HepG2 (cell line): Measurements from ENCODE around the gene GNL3. TPM values are rescaled to one million over a fixed set of nuclear protein-coding genes. Genes with fewer than 3 reads are reported as not detected.
A peak's percentile ranks its signal among the peaks of the same experiment; 100 is the strongest.

Source experiments
- BORCS8-MEF2B ChIP-seq: sonication (generic); formaldehyde crosslinking; IDR thresholded peaks from 2 replicates; pipeline ENCODE4 v1.8.0; 2022; ENCODE audit warnings: mild to moderate bottlenecking, missing genetic modification reagents
- E2F5 ChIP-seq: sonication (generic); formaldehyde crosslinking; conservative IDR thresholded peaks from 2 replicates; pipeline ENCODE4 v1.4.0; 2020; ENCODE audit warnings: missing genetic modification reagents
- EEA1 ChIP-seq: sonication (generic); formaldehyde crosslinking; IDR thresholded peaks from 2 replicates; pipeline ENCODE4 v1.5.1; 2020; ENCODE audit warnings: mild to moderate bottlenecking, missing genetic modification reagents, borderline replicate concordance
- HNF4G ChIP-seq, 2 experiments: sonication (generic) in 1 of 2; formaldehyde crosslinking in 1 of 2; IDR thresholded peaks; 2 replicates each; pipeline versions ENCODE4 v1.4.0 to v1.6.1; 2011 to 2020; ENCODE audit warnings: borderline replicate concordance in 2 of 2, low read depth in 2 of 2, mild to moderate bottlenecking in 2 of 2, low read length in 1 of 2, missing genetic modification reagents in 1 of 2, moderate library complexity in 1 of 2
- HOXA7 ChIP-seq: sonication (generic); formaldehyde crosslinking; IDR thresholded peaks from 2 replicates; pipeline ENCODE4 v1.8.1; 2022; ENCODE audit warnings: mild to moderate bottlenecking, missing genetic modification reagents, moderate library complexity
- KLF11 ChIP-seq: IDR thresholded peaks from 2 replicates; pipeline ENCODE4 v1.6.1; 2016; ENCODE audit warnings: missing compliant biosample characterization
- MXD4 ChIP-seq: IDR thresholded peaks from 2 replicates; pipeline ENCODE4 v1.6.1; 2016; ENCODE audit warnings: mild to moderate bottlenecking, missing biosample characterization, missing genetic modification reagents
- MXI1 ChIP-seq: IDR thresholded peaks from 3 replicates; pipeline ENCODE4 v1.6.1; 2012; ENCODE audit warnings: low read depth, low read length, inconsistent platforms, borderline replicate concordance
- NFE2 ChIP-seq: sonication (generic); formaldehyde crosslinking; IDR thresholded peaks from 2 replicates; pipeline ENCODE4 v1.4.0; 2020; ENCODE audit warnings: missing genetic modification reagents
- NFKB2 ChIP-seq: sonication (generic); formaldehyde crosslinking; IDR thresholded peaks from 2 replicates; pipeline ENCODE4 v1.4.0; 2020; ENCODE audit warnings: missing genetic modification reagents, borderline replicate concordance
- RBM22 ChIP-seq: fragments of 200-400 bp; formaldehyde crosslinking; optimal IDR thresholded peaks from 2 replicates; pipeline ENCODE3; 2017; ENCODE audit warnings: mild to moderate bottlenecking, low read length, moderate library complexity
- SMAD1 ChIP-seq: sonication (generic); formaldehyde crosslinking; IDR thresholded peaks from 2 replicates; pipeline ENCODE4 v1.4.0; 2020; ENCODE audit warnings: missing genetic modification reagents, low read depth, mild to moderate bottlenecking, borderline replicate concordance
- SSRP1 ChIP-seq: IDR thresholded peaks from 2 replicates; pipeline ENCODE4 v1.6.1; 2016; ENCODE audit warnings: control low read depth
- ZBTB2 ChIP-seq: sonication (generic); formaldehyde crosslinking; IDR thresholded peaks from 2 replicates; pipeline ENCODE4 v1.8.0; 2022; ENCODE audit warnings: low read depth, missing genetic modification reagents
- ZBTB38 ChIP-seq: sonication (generic); formaldehyde crosslinking; IDR thresholded peaks from 2 replicates; pipeline ENCODE4 v1.5.1; 2020; ENCODE audit warnings: mild to moderate bottlenecking, missing genetic modification reagents
- ZFP37 ChIP-seq: sonication (generic); formaldehyde crosslinking; IDR thresholded peaks from 2 replicates; pipeline ENCODE4 v1.4.0; 2020; ENCODE audit warnings: missing genetic modification reagents, borderline replicate concordance
- ZNF232 ChIP-seq: sonication (generic); formaldehyde crosslinking; IDR thresholded peaks from 2 replicates; pipeline ENCODE4 v1.4.0; 2020; ENCODE audit warnings: missing genetic modification reagents, borderline replicate concordance
- ZNF362 ChIP-seq: sonication (generic); formaldehyde crosslinking; IDR thresholded peaks from 2 replicates; pipeline ENCODE4 v1.4.0; 2020; ENCODE audit warnings: missing genetic modification reagents, mild to moderate bottlenecking, borderline replicate concordance
- ZNF441 ChIP-seq: sonication (generic); formaldehyde crosslinking; IDR thresholded peaks from 2 replicates; pipeline ENCODE4 v1.7.0; 2021; ENCODE audit warnings: missing genetic modification reagents, borderline replicate concordance
- ZNF557 ChIP-seq: sonication (generic); formaldehyde crosslinking; IDR thresholded peaks from 2 replicates; pipeline ENCODE4 v1.4.0; 2020; ENCODE audit warnings: missing genetic modification reagents
- ZNF572 ChIP-seq: sonication (generic); formaldehyde crosslinking; IDR thresholded peaks from 2 replicates; pipeline ENCODE4 v1.5.1; 2020; ENCODE audit warnings: mild to moderate bottlenecking, missing genetic modification reagents
- ZNF577 ChIP-seq: sonication (generic); formaldehyde crosslinking; IDR thresholded peaks from 2 replicates; pipeline ENCODE4 v1.4.0; 2020; ENCODE audit warnings: mild to moderate bottlenecking, low read depth, missing genetic modification reagents, borderline replicate concordance
- ZNF749 ChIP-seq: sonication (generic); formaldehyde crosslinking; IDR thresholded peaks from 2 replicates; pipeline ENCODE4 v1.8.0; 2022; ENCODE audit warnings: mild to moderate bottlenecking, missing genetic modification reagents, moderate library complexity, borderline replicate concordance
- ZNF766 ChIP-seq: sonication (generic); formaldehyde crosslinking; IDR thresholded peaks from 2 replicates; pipeline ENCODE4 v1.5.0; 2020; ENCODE audit warnings: missing genetic modification reagents, borderline replicate concordance
- polyA plus RNA-seq, 8 experiments: library from polyadenylated mRNA; depleted of rRNA in 3 of 8; stranded (reverse) in 7 of 8; unstranded in 1 of 8; fragments of >200 nt; fragmentation: Illumina TruSeq in 4 of 8; extraction: Trizol in 4 of 8; gene quantifications; 2 replicates each; pipeline versions ENCODE4 v1.2.1 to v1.2.3, GENCODE V29; 2011 to 2016; ENCODE audit warnings: low read depth in 4 of 8, missing spikeins in 1 of 8, mixed read lengths in 1 of 8; ENCODE audit not compliant: insufficient read depth in 1 of 8
- total RNA-seq, 5 experiments: library from RNA; depleted of rRNA; stranded (reverse); fragments of >200 nt; fragmentation: Illumina TruSeq; extraction: Trizol; gene quantifications; 2 replicates each; pipeline ENCODE4 v1.2.3, GENCODE V29; 2016; ENCODE audit warnings: low read depth in 1 of 5
- TF ChIP-seq, protein P1 (sequence below): IDR thresholded peaks from 2 replicates; pipeline ENCODE4 v1.6.1; 2016; ENCODE audit warnings: control low read depth

GNL3 gene
- total and polyA plus RNA-seq, 2 of the 13 experiments (the other 11 are each of a cell fraction or from before 2014, with no cell fraction given) = 129 to 257 TPM

DNA sequence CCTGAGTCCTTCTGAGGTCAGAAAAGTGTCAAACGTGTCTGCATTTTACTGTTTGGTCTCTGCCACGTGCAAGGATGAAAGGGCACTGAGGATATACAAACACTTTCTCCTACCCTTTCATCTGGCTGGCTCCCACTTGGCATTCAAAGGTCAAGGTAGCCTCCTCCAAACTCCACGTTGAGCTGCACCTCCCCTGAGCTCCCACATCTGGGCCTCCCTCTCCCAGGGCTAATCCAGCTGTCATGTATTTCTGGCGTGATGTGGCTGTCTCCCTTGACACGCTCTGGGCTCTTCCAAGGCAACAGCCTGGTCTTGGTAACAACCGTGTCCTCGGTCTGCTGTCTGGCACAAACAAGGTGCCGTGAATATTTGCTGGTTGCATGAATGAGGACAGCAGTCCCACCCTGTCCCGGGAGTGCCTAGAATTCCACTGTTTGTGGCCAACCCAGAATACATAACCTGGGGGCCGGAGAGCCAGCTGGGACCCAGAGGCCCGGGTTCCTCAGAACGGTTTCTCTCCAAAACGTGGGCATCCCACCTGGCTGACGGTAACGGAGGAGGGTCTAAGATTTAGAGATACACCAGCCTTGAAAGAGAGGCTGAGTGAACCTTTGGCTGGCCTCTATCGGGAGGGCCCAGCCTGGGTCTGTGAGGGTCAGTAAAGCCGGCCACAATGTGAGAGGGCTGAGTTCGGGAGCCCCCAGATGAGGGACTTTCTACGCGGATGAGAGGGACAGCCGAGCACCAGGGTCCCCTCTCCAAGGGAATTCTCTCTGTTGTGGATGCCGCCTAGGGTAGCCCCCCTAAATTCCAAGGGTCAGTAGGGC lies 19.0 kb downstream of the GNL3 start (continued):
- TF ChIP-seq ZBTB38 (CRISPR knock-in tag) = no peak; the same call in 1 of the 2 replicates
- TF ChIP-seq NFE2 (CRISPR knock-in tag) = no peak
- no peak for TF ChIP-seq E2F5 (CRISPR knock-in tag)
- TF ChIP-seq ZBTB2 (CRISPR knock-in tag) = peak; percentile 25; the same call in 1 of the 2 replicates
- no peak for TF ChIP-seq ZFP37 (CRISPR knock-in tag)
- peak; percentile 94 for TF ChIP-seq HNF4G (IDR thresholded peaks at IDR 0.05; ENCODE audit: borderline replicate concordance, low read depth, low read length)
- TF ChIP-seq HNF4G (CRISPR knock-in tag; IDR thresholded peaks at IDR 0.05; ENCODE audit: borderline replicate concordance, low read depth) = no peak; the same call in 1 of the 2 replicates
- TF ChIP-seq NFKB2 (CRISPR knock-in tag) = no peak
- TF ChIP-seq, protein P1, sequence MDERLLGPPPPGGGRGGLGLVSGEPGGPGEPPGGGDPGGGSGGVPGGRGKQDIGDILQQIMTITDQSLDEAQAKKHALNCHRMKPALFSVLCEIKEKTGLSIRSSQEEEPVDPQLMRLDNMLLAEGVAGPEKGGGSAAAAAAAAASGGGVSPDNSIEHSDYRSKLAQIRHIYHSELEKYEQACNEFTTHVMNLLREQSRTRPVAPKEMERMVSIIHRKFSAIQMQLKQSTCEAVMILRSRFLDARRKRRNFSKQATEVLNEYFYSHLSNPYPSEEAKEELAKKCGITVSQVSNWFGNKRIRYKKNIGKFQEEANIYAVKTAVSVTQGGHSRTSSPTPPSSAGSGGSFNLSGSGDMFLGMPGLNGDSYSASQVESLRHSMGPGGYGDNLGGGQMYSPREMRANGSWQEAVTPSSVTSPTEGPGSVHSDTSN (CRISPR knock-in tag) = no peak
- peak; percentile 84; the same call in 1 of the 2 replicates for TF ChIP-seq ZNF362 (CRISPR knock-in tag)
- peak; percentile 95; the same call in 2 of the 3 replicates for TF ChIP-seq MXI1
- TF ChIP-seq ZNF572 (CRISPR knock-in tag) = no peak
- peak; percentile 68; the same call in 1 of the 2 replicates for TF ChIP-seq ZNF232
- TF ChIP-seq RBM22 = peak; percentile 24
- TF ChIP-seq EEA1 (CRISPR knock-in tag) = no peak
- TF ChIP-seq ZNF557 (CRISPR knock-in tag) = peak; percentile 89; the same call in 1 of the 2 replicates
- TF ChIP-seq ZNF577 (CRISPR knock-in tag) = no peak
- peak; percentile 84 for TF ChIP-seq BORCS8-MEF2B (CRISPR knock-in tag)
- TF ChIP-seq MXD4 = peak; percentile 95
- TF ChIP-seq ZNF441 = peak; percentile 14; the same call in 1 of the 2 replicates
- TF ChIP-seq SMAD1 (CRISPR knock-in tag) = peak; percentile 75; the same call in 1 of the 2 replicates
- peak; percentile 79 for TF ChIP-seq SSRP1 (CRISPR knock-in tag)
- no peak for TF ChIP-seq ZNF749 (CRISPR knock-in tag)
- TF ChIP-seq HOXA7 (CRISPR knock-in tag) = 0 out of 2 replicates have a peak, but pooled peaks have one; percentile 31
- TF ChIP-seq KLF11 (CRISPR knock-in tag) = no peak; the same call in 1 of the 2 replicates
- no peak for TF ChIP-seq ZNF766 (CRISPR knock-in tag)
